COR-L47 (cell line): ENCODE results near the gene TDRD9.

Experiments
- DNase-seq: peaks from one replicate; lab custom pipeline; 2025; lab: John Stamatoyannopoulos, UW

Gene TDRD9

DNA sequence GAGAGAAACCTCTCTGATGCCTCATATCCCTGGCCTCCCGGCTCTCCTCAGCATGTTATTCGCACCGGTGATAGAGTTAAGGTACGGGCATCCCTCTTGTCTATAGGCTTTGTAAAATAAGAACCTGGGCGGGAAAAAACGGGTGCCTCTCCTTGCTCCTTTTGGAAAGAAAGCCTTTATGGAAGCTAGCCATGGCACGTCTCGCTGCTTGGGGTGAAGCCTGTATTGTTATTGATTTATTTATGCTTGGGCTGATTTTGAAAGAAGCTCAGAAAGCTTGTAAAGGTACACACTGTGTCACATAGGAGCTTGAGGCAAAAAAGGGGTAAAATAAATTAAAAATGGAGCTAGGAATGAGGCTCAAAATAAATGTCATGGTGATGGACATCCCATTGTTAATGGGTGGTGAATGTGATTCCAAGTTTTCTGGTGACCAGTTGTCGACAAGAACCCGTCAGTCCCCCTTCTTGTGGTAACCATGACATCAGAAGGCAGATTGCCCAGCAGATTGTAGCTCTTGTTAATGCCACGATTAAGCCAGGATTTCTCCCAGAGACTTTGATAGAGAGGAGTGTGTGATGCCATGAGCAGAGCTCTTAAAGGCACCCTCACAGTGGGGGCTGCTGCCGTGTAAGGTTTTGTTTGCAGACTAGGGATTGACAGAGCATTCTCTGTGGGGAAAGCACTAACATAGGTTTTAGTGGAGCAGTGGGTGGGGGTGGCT is 106.9 kb downstream of the TDRD9 start:
- no peak for DNase-seq

DNA sequence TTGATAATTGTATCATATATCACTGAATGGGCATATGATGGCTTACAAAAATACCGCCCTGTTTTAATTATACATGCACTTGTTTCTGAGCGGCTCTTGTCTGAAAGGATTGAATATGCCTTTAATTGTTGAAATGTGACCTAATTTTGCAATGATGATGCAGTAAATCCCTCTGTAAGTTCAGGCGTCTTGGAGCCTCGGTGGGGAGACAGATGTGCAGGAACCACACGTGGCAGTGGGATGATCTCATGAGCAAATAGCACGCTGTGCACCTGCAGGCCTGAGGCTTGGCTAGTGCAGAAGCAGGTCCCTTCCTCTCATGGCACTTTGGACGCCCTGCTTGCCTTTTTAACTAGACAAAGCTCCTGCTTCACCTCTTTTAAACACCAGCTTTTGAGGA is 108.0 kb downstream of the TDRD9 start:
- no peak for DNase-seq

DNA sequence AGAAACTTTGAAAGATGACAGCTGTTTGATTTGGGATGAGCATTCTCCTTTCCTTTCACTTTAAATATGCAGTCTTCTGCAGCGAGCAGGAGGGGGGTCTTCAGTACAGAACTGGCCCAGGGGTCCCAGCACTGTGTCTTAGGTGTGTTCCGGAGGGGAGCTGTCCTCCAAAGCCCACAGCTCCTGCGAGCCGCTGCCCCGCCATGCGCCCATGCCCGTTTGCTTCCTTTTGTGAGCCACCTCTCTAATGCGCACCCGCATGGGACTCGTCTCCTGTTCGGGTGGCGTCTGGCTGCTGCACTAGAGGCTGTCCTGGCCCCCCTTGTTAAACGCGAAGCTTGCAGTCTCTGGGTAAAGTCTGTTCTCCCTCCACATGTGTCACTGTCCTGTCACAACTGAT is 108.8 kb downstream of the TDRD9 start:
- DNase-seq: no peak

DNA sequence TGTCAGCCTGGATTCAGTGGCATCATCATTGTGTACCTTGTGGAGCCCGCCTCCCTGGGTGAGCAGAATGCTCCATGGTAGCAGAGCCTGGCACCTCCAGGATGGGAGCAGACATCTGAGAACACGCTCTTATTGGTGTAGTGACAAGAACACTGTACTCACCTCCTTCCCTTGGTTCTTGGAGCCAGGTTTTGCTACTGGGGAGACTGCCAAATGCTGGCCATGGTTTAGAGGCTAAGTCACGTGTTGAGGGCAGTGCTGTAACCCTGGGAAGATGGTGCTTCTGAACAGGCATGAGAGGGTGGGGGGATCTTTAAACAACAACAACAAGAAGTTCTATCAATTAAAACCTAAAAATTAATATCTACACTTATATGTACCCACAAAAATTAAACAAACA is 109.6 kb downstream of the TDRD9 start:
- DNase-seq: no peak

DNA sequence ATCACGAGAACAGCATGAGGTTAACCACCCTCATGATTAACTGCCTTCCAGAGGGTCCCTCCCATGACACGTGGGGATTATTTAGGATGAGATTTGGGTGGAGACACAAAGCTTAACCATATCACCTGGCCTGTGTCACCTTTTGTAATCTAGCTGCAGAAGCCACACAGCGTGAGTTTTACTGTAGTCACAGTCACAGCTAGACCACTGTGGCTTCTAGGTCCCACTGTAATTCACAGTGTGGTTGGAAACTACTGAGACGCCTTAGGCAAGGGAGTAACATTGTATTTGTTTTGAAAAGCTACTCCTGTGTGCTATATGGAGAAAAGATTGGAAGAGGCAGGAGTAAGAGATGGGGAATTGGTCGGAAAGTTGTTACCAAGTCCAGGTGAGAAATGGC is 111.0 kb downstream of the TDRD9 start:
- DNase-seq: no peak

DNA sequence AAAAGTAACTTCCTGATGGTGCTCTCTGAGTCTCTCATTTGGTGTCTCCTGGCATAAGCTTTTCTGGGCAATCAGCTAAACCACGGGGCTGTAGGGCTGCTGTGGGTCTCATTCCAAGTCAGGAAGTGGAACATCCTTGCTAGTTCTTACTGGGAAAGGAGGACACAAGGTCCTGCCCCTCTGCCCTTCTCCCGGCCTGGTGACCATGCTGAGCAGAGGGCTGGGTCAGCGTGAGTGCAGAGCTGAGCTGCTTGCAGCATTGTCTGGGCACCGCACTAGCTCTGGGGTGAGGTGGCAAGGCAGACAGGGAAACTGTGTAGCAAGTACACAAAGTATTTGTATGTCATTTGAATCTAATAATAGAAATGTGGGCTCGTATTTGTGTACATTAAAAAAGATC is 112.3 kb downstream of the TDRD9 start:
- DNase-seq: no peak

DNA sequence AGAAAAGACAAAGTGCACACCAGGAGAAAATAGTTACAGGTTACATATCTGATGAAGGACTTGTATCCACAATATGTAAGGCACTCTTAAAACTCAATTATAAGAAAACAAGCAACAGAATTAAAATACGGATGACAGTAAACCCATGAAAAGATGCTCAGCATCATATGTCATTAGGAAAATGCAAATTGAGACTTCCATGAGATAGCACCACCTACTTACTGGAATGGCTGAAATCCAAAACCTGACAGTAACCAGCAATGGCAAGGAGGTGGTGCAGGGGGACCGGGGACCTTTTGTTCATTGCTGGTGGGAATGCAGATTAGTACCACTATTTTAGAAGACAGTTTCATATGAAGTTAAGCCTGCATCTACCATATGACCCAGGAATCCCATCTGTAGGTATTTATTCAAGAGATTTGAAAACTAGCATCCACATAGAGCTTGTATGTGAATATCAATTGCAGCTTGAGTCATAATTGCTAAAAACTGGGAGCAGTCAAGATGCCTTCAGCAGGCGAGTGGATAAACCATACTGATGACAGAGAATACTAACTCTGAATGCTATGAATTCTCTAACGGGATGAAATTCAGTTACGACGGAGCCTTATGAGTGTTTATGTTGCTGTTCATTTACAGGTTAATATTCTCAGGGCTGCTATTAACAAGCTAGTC is 113.3 kb downstream of the TDRD9 start:
- DNase-seq: no peak

DNA sequence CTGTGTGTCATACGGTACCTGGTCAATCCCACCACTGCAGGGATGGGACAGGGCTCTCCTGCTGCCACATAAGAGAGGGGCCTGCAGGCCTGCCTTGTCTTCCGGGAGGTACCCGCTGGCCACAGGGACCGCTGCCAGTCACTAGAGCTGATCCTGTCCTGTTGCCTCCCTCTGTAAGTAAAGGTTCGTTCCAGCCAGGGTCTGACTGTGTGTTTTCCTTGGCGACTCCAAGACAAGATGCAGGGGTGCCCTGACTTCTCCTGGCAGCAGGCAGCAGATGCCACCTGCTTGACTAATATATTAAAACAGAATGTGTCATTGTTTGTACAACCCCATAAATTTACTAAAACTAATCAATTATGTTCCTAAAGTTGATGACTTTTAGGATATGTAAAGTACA is 115.8 kb downstream of the TDRD9 start:
- DNase-seq: no peak

DNA sequence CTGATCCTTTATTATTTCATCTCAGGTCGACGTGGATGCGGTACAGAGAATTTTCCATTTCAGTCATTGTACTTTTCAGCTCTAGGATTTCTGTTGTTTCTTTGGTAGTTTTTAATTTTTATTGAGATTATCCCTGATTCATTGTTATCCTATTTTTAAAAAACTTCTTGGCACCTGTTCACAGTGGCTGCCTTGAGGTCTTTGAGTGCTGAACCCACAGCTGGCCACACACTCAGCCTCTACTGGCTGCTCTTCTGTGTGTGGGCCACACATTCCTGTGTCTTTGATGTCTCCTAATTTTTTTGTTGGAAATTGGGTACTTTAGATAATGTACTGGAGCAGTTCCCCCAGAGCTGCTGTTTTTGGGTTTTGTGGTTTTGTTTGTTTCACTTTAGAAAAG is 119.5 kb downstream of the TDRD9 start:
- DNase-seq: no peak

DNA sequence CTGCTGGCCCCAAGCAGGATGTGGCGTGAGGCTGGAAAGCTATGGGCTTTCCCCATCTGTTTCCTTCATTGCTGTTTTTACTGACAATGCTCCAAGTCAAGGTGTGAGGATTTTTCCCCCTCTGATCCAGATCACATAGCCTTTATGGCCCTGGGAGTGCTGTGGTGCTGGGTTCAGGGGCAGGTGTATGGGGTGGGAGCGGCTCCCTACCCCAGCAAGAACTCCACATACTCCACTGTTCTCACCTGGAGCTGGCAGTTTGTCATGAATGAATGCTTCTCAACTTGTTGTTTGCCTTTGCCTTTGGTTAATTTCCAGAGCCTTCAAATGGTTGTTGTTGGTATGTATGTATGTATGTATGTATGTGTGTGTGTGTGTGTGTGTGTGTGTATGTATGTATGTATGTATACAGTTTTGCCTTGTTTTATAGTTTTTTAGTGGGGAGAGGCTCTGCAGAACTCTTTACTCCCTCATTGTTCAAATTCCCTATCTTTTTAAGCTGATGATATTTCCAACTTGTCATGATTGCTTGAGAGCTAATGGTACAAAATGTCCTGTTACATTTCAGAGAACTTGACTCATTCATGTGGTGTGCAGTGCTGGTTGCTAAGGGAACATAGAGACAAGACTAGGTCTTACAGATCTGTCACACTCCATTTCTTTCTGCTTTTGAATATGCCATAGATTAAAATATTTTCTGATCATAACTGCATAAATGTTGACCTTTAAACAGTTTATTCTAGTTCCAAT is 120.7 kb downstream of the TDRD9 start:
- DNase-seq: no peak

DNA sequence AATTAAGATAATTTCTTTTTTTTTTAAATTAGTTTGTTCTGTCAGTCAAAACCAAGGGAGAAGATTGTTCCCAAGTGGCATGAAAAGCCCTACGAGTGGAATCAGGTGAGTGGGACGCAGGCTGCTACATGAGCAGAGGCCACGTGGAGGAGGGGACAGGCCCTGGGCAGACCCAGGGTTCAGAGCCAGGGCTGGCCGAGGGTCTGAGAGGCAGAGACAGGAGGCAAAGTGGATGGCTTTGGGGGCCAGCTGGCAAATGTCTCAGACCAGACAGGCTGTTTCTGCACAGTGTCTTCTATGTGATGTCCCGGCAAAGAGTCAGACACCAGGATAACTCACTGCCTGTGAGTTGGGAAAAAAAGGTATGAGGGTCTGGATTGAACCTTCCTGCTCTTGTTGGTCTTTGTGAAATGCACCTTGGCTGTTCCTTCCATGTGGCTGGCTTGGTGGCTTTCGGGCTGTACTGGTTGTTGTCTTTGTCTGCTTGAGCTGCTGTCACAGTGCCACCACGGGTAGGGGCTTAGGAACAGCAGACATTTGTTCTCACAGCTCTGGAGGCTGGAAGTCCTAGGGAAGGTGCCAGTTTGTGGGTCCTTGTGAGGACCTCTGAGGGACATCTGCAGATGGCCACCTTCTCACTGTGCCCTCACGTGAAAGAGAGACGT is 121.5 kb downstream of the TDRD9 start:
- DNase-seq: no peak

DNA sequence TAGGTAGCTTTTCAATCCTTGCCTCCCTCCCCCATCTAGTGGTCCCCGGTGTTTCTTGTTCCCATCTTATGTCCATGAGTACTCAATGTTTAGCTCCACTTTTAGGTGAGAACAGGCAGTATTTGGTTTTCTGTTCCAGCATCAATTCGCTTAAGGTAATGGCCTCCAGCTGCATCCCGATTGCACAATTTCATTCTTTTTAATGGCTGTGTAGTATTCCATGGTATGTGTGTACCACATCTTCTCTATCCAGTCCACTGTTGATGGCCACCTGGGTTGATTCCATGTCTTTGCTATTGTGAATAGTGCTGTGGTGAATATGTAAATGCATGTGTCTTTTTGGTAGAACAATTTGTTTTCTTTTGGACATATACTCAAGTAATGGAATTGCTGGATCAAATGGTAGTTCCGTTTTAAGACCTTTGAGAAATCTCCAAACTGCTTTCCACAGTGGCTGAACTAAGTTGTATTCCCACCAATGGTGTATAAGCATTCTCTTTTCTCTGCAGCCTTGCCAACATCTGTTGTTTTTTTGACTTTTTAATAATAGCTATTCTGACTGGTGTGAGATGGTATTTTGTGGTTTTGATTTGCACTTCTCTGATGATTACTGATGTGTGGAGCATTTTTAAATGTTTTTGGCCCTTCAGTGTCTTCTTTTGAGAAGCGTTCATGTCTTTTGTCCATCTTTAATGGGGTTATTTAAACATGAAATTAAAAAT is 123.0 kb downstream of the TDRD9 start:
- no peak for DNase-seq

DNA sequence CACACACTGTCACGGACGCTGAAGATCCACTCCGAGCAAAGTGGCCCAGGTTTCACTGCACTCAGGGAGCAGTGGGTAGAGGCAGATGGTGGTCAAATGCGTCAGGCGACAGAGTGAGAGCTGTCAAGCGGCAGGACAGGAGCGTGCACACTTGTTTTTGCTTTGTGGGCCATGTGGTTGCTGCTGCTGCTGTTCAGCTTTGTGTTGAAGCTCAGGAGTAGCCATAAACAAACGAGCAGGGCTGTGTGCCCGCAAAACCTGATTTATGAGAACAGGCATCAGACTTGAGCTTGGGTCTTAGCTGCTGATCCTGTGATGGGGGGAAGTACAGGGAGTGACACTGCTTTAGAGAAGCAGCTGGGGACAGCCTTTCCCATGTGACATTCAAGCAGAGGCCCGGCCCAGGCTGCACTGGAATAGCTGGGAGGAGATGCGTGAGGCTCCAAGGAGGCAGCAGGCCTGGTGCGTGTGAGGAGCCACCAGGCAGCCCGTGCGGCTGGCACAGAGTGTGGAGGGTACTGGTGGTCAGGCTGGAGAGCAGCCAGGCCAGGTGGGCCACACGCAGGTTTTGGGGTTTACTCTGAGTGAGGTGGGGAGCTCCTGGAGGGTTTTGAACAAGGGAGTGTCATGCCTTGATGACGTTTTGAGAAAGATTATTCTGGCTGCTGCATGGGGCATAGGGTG is 126.1 kb downstream of the TDRD9 start:
- DNase-seq: no peak

DNA sequence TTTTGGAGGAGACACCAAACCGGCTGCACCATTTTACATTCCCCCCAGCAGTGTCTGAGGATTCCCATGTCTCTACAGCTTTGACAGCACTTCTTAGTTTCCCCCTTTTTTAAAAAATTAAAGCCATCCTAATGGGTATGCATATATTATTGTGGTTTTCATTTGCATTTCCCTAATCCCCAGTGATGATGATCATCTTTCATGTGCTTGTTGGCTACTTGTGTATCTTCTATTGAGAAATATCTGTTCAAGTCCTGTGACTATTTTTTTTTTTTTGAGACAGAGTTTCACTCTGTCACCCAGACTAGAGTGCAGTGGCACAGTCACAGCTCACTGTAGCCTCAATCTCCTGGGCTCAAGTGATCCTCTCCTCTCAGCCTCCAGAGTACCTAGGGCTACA is 134.0 kb downstream of the TDRD9 start:
- DNase-seq: no peak

DNA sequence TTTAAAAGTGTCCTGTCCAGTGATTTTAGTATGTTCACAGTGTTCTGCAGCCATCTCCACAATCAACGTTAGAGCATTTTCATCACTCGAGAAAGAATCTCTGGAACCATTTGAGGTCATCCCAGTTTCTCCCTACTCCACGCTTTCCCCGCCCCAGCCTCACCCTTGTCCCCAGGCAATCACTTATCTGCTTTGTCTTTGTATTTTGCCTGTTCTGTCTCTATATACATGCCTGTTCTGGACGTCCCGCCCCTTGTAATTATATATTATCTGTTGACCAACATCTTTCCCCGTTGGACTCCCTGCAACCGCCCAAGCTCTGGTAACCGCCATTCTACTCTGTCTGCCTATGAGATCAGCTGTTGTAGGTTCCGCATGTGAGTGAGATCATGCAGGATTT is 135.7 kb downstream of the TDRD9 start:
- DNase-seq: no peak

DNA sequence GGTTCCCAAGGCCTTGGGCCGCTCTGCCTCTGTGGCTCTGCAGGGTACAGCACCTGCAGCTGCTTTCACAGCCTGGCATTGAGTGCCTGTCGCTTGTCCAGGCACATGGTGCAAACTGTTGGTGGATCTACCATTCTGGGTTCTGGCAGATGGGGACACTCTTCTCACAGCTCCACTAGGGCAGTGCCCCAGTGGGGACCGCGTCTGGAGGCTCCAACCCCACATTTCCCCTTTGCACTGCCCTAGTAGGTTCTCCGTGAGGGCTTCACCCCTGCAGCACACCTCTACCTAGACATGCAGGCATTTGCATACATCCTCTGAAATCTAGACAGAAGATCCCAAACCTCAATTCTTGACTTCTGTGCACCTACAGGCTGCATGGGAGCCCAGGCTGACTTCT is 138.0 kb downstream of the TDRD9 start:
- DNase-seq: no peak

DNA sequence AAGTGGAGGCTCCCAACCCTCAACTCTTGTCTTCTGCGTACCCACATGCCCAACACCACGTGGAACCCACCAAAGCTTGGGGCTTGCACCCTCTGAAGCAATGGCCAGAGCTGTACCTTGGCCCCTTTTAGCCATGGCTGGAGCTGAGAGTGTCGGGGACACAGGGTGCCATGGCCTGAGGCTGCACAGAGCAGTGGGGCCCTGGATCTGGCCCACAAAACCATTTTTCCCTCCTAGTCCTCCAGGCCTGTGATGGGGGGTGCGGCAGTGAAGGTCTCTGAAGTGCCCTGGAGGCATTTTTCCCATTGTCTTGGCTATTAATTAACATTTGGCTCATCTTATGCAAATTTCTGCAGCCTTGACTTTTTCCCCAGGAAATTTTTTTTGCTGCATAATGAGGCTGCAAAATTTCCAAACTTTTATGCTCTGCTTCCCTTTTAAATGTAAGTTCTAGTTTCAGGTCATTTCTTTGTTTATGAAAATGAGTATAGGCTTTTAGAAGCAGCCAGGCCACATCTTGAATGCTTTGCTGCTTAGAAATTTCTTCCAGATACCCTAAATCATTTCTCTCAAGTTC is 138.6 kb downstream of the TDRD9 start:
- DNase-seq: no peak

DNA sequence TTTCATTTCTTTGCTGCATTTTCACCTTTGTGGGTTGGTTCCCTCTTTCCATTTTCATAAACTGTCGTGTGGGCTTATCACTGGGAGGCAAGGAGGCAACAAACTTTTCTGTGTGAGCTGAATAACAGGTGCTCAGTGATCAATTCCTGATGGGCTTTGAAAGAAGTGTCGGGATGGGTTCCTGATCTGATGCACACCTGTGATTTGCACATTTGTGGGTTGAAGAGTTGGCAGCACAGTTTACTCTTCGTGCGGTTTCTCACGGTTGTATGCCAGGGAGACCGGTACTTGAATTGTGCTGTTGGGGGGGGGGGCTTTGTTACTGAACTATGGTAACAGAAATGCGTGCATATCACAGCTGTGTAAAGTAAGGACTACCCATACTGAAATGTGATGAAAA is 141.3 kb downstream of the TDRD9 start:
- DNase-seq: no peak

DNA sequence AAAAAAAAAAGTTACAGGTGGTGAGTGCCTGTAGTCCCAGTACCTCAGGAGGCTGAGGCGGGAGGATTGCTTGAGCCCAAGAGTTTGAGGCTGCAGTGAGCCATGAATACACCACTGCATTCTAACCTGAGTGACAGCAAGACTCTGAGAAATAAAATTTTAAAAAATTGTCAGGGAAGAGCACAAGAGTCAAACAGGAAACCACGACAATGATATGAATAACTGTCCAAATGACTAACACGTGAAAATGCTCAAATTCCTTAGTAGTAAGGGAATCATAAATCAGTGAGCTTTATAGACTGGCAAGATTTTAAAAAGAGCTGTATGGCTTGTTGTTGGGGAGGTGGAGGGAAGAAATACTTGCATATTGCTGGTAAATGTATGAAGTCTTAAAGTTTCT is 144.3 kb downstream of the TDRD9 start:
- DNase-seq: no peak

DNA sequence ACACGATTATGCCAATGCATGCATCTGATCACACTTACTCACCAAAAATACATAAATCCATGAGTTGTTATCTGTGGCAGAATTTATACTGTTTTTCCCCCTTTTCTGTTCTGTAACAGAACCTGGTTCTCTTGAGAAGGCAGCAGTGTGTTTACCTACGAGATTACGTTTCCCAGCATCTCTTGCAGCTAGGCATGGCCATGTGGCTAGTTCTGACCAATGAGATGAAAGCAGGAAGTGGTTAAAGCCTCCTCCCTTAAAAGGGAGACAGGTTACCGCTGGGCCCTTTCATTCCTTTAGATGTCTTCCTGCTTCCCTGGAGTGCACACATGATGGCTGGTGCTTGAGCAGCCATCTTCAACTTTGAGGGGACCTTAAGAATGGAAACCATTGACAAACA is 145.5 kb downstream of the TDRD9 start:
- no peak for DNase-seq

DNA sequence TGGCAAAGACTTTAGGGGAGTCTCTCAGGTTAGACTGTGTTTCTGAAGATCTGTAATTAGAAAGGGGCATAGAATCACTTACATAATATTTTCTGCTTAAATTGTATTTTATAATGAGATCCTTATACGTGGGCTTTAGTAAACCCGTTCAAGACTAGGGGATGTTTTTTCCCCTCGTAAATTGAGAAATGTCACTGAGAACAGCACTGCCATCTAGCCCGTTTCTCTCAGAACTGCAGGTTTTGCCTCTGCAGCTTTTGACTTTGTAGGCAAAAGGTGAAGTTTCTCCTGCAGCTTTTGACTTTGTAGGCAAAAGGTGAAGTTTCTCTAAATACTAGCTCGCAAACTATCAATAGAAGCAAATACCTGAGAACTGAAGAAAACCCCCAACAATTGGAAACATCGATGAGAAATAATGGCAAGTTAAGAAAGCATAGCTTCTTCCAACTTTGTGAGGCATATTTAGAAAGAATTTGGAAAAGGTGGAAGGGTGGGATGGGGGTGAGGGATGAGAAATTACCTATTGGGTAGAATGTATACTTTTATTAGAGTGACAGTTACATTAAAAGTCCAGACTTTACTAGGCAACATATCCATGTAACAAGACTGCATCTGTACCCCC is 147.4 kb downstream of the TDRD9 start:
- no peak for DNase-seq
